NCI-H510A treated with DMSO at 0.1 percent for 48 hours (cell line): ENCODE measurements around the gene ARSB.
"Not testable (repeated sequence)": the region's sequence is repeated elsewhere in the genome, so short reads cannot be mapped to it uniquely, and the experiment has no call there.

Source experiments
- DNase-seq: peaks from one replicate; lab custom pipeline; 2025; lab: John Stamatoyannopoulos, UW

ARSB gene

GRCh38 chr5:78779262-78779661 lies 205.8 kb downstream of the ARSB start:
- no peak for DNase-seq

GRCh38 chr5:78778538-78778937 lies 206.6 kb downstream of the ARSB start:
- DNase-seq = no peak

GRCh38 chr5:78777901-78778300 lies 207.2 kb downstream of the ARSB start:
- no peak for DNase-seq

- DNase-seq = no peak
These were observed 208.5 kb downstream of the ARSB start for GRCh38 chr5:78776637-78777036.

- DNase-seq = no peak
These were observed 211.5 kb downstream of the ARSB start for GRCh38 chr5:78773655-78774054.

GRCh38 chr5:78771260-78772205 lies 213.6 kb downstream of the ARSB start:
- no peak for DNase-seq

GRCh38 chr5:78768781-78769380 lies 216.2 kb downstream of the ARSB start:
- no peak for DNase-seq

GRCh38 chr5:78766412-78766762 lies 218.7 kb downstream of the ARSB start:
- no peak for DNase-seq

- no peak for DNase-seq
These were observed 219.2 kb downstream of the ARSB start for GRCh38 chr5:78765756-78766411.

- DNase-seq = no peak
These were observed 220.0 kb downstream of the ARSB start for GRCh38 chr5:78765116-78765515.

- no peak for DNase-seq
These were observed 221.4 kb downstream of the ARSB start for GRCh38 chr5:78763659-78764189.

- not testable (repeated sequence) for DNase-seq
These were observed 222.4 kb downstream of the ARSB start for GRCh38 chr5:78762743-78763142.

- no peak for DNase-seq
These were observed 223.3 kb downstream of the ARSB start for GRCh38 chr5:78761840-78762239.

- no peak for DNase-seq
These were observed 224.3 kb downstream of the ARSB start for GRCh38 chr5:78760770-78761169.

GRCh38 chr5:78760366-78760765 lies 224.7 kb downstream of the ARSB start:
- DNase-seq = no peak

- DNase-seq = no peak
These were observed 226.8 kb downstream of the ARSB start for GRCh38 chr5:78758169-78758839.

GRCh38 chr5:78757269-78758053 lies 227.6 kb downstream of the ARSB start:
- DNase-seq = no peak

- no peak for DNase-seq
These were observed 228.3 kb downstream of the ARSB start for GRCh38 chr5:78756858-78757257.

GRCh38 chr5:78755822-78756429 lies 229.2 kb downstream of the ARSB start:
- DNase-seq = no peak

GRCh38 chr5:78754655-78755054 lies 230.5 kb downstream of the ARSB start:
- no peak for DNase-seq

- no peak for DNase-seq
These were observed 232.0 kb downstream of the ARSB start for GRCh38 chr5:78753093-78753531.
